GM21360 (cell line): Measurements from ENCODE around the gene HEYL.

Experiments used
- ATAC-seq: cut with Tn5 transposase; IDR thresholded peaks from one replicate; pipeline ENCODE4 v1.9.1; 2021; ENCODE audit warnings: mild to moderate bottlenecking, moderate library complexity; ENCODE audit not compliant: unreplicated experiment

Gene HEYL

DNA sequence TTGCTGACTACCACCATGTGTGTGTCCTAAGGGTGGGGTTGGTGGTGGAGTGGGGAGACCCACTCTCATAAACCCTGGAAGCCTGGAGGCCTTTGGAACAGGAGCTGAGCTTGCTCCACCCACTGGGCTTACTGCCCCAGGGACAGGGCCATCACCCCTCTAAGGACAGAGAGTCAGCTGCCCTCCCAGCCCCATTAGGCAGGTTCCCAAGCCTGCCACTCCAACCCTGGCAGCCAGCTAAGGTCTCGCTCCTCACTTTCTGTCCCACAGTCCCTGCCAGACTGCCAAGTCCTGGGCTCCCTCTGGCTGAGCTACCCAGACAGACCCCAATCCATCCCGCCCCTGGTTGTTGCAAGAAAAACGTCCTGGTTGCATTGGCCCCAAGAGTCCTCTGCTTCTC is 28.7 kb upstream of the HEYL start:
- ATAC-seq = no peak

DNA sequence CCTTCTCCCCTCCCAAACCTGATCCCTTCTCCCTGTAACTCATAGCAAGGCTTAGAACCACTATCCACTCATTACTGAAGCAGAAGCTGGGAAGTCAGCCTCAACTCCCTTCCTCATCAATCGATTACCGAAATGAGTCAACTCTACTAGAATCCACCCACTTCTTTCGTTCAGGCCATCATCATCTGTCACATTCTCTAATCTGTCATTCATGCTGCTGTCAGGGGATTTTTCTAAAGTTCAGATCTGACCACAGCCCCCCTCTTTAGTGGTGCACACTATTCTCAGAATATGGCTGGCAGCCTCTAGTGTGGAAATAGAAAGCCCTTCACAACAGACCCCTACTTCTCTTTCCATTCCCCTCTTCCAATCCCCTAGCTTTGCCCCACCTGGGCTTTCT is 27.3 kb upstream of the HEYL start:
- peak; percentile 70 for ATAC-seq

DNA sequence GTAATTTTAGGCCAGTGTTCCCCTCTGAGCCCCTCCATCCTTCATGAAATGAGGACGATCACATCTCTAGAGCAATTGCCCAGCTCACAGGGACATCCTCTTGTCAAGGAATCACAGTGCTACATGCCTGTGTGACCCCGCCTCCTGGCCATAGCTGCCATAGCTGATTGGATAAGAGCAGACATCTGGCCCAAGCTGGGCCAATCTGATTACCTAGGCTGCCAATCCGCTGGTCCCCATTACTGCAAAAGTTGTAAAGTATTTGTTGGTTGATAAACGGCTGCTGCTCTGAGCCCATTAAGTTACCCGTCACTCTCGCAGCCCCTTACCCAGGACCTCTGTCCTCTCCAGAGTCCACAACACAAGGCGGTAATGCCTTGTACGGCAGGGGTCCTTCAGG is 24.1 kb upstream of the HEYL start:
- no peak for ATAC-seq

DNA sequence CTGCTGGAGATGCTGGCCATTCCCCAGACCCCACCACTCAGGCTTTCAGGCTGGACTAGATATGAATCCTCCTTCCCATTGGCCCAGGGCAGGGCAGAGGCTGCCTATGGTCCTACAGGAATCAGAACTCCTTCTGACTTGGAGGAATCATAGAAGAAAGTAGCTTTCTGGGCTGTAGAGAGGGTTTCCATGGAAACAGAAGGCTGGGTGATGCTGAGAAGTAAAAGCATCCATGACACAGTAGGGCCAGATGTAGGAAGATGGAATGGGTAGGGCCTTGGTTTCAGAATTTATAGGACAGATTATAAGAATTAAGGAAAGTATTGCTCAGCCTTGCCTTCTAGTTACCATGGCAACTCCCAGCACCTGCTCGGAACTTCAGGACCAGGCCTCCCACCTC is 23.4 kb upstream of the HEYL start:
- ATAC-seq = no peak

DNA sequence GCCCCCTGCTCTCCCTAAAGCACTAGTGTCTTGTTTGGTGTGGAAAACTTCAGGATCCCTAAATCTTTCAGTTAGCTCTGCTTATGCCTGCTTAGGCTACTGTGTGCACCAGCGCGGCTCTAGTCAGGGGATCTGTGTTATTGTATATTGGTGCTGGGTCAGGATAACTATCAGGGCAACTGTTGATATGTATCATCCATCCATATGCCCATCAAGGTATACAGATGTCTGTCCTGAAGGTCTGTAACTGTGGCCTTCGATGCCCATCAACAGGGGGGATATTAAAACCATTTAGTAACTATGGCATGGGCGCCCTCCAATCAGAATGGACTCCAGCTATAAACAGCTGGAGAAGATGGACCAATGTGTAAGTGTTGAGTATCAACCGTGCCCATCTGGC is 20.1 kb upstream of the HEYL start:
- no peak for ATAC-seq

DNA sequence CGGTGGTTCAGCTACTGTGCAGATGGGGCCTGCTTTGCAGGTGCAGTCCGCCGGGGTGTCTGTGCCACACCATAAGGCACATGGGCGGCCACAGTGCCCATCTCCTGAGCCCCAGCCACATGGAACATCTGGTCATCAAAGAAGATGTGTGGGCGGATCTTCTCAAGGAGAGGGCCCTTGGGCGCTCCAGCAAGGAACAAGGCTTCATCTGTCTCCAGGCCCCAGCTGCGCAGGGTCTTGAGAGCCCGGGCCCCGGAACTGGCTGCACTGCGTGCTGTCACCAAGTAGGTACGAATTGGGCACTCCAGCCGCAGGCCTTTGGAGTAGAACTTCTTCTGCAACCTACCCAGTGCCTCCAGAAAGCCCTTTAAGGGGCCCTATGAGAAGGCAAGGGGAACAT is 19.7 kb upstream of the HEYL start:
- no peak for ATAC-seq

DNA sequence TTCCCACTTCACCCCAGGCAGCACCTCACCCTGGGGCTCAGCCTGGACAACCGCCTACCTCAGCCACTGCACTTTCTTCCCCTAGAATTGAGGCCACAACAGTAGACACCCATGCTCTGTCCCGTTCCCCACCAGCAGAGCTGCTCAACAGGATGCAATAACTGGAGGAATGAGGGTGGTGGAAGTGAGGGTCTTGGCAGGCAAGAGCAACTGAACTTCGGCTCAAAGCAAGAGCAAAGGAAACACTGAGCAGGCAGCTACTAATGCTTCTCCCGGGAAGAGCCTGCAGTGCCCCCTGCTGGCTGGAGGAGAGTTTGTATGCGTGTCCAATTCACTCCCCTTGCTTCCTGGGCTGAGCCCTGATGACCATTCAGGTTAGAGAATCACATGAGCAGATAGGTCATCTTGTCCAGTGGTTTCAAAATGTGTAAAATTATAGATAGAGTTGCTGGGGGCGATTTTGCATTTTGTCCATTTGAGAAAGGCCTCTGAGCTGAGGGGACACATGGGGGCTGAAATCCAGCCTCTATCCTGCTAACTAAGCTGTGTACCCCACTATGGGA is 18.6 kb upstream of the HEYL start:
- no peak for ATAC-seq

DNA sequence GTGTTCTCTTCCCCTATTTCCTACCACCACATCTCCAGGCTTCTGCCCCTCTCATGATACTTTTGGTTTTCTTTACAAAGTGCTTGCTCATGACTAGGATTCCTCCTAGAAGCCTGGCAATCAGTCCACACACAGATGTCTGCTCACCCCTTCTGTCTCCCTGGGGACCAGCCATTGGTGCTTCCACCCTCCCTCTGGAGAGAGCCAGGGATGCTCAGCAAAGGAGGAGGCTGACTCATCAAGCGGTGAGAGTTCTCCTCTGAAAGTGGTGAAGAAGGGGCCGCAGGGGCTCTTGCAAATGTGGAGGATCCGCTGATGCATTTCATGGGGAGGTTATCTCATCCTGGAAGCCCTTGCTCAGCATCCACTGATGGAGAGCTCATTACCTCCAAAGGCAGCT is 18.0 kb upstream of the HEYL start:
- ATAC-seq = no peak

DNA sequence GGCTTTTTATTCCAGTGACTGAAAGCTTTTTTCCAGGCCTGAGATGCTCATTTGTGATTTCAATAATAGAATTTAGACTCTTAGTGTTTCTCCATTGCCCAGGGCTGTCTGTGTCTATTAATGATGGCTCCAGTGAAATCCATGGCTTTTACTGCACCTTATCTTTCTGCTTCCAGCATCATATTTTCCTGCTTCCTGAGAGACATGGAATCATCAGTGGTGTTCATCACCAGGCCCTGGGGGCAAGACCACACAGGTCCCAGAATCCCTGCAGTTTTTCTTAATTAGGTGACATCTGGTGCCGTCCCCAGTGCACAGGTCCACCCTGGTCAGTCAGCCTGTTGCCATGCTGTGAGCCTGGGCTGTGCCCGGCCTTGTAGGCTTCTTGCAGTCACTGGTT is 16.9 kb upstream of the HEYL start:
- no peak for ATAC-seq

DNA sequence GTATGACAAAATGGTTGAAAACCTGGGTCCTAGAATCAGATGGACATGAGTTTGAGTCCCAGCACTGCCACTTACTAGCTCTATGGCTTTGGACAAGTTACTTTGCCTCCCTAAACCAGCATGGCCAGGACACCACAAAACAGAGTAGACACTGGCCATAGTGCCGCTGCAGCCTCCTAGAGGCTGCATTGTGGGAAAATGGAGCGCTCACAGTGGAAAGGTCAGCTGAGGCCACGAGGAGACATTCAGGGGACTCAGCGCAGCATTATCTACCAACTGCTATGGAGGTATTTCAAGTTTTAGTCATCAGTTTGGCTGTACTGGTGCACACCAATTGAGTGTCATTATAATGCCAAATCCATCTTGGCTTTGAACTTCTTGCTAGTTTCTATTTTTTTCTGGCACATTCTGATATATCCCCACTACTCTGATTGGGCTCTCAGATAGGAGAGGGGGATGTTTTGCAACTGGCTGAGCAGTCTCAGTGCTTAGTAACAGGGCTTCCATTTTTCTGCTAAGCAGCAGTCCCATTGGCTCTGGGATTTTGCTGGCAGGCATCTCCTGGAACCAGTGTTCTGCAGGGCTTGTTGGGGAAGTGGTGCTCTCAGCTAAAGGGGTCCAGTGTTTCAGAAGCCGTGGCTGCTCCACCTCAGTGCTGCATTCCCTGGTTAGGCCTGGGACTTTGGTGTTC is 16.3 kb upstream of the HEYL start:
- ATAC-seq = no peak

DNA sequence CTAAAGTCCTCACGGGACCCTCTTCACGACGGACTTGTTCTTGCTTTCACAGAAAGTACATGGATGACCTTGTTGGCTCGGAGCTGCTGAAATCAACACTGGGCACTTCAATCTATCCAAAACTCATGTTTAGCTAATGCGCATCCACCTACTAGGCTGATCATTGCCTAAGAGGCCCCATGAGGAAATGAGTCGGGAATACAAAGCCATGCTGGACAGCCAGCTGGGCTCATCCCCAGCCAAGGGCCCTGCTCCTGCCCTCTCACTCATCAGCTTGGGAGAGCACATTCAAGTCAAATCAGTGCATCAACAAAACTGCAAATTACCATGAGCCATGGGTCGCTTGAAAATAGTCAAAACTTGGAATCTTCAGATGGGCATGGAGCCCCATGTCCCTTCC is 14.8 kb upstream of the HEYL start:
- no peak for ATAC-seq

DNA sequence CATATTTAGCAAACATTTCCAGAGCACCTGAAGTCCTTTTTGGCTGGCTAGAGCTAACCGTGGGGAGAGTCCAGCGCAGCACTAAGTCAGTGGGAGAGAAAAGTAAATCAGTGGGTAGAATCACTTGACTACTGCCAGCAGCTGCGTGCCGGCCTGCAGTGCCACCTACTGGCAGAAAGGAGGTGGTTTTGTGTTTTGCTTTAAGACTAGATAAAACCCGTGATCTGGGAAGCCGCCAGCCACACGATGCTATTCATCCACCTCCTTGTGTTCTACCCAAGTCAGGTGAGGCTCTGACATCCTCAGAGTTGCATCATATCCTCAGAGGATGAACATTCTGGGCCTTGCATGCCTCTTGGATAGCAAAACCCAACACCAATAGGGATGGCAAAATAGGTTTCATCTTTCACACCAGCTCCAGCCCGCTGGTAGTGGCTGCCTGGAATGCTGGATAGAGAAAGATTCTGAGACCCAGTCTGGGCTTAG is 14.1 kb upstream of the HEYL start:
- ATAC-seq = no peak

DNA sequence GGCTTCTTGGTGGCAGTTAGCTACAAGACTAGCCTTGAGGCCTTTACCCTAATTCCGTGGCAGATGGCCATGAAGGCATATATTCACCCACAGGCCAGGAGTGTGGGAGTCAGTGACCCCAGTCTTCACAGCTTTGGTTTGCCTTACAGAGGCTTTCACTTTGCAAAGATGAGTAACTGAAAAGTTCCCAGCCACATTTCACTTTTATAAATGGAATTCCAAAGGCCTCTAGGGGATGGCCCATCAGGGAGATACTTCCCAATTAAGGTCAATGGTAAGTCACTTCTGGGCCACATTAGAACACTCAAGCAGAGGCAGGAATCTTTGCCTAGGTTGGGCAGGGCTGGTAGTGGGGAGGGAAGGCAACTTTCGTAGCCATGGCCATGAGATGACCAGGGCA is 13.1 kb upstream of the HEYL start:
- ATAC-seq = no peak

DNA sequence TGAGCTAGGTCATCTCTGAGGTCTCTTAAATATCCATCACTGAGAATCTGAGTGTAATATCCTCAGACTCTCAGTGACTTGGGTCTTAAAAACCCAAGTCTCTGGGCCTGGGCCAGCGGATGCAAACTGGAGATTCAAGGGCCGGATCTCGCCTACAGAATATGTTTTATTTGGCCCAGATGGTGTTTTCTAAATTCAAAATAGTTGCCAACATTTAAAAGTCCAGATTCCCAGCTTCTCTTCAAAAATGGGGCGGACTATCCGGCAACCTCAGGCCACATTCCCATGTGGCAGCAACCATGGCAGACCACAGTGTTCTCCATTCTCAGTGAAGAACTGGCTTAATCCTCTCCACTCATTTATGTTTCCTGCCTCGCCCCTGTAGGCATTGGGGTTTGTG is 12.7 kb upstream of the HEYL start:
- no peak for ATAC-seq

DNA sequence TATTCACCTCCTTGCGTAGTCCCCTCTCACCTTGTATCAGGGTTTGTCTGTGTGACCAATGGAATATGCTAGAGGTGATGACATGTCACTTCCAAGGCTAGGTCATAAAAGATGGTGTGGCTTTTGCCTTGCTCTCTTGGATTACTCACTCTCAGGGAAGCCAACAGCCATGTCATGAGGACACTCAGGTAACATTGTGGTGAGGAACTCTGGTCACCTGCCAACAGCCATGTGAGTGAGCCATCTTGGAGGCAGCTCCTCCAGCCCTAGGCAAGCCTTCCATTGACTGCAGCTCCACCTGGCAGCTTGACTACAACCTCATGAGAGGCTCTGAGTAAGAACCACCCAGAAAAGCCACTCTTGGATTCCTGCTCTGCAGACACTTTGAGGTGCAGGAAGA is 11.0 kb upstream of the HEYL start:
- ATAC-seq = no peak

DNA sequence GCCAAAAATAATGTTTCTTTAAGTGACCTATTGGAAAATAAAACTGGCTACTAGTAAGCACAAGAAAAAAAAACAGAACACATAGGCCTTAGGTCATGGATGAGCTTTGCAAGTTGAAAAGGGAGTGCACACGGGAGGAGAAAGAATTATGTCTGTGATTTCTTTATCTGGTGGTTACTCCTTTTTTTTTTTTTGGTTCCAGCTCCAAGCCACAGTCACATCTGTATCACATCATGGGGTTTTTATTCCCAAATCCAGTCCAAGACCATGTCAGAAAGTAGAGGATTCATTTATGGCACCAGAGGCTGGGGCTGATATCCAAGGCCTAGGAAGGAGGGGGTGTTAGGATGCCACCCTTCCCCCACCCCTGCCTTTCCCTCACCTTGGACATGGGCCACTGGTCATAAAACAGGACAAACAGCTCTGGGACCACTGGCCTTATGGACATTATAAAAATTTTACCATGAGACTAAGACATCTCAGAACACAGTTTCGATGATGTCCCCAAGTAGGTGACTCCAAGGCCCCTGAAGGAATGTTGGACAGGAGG is 10.3 kb upstream of the HEYL start:
- ATAC-seq = no peak

DNA sequence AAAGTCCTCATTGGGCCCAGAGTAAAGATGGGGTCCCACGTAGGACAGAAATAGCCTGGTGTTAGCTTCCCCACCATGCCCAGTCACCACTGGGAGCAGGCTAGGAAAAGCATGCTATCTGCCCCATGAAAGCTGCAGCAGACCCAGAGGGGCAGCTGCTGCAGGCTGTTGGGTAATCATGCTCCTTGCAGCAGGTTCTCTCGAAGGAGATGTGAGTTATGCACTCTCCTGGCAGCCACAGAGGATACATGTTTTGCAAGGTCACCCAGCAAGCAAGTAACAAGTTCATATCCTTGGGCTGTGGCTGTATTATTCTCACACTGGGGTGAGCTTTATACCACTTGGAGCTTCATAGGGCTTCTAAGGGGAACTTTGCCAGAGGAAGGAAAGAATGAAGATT is 9.1 kb upstream of the HEYL start:
- ATAC-seq = no peak

DNA sequence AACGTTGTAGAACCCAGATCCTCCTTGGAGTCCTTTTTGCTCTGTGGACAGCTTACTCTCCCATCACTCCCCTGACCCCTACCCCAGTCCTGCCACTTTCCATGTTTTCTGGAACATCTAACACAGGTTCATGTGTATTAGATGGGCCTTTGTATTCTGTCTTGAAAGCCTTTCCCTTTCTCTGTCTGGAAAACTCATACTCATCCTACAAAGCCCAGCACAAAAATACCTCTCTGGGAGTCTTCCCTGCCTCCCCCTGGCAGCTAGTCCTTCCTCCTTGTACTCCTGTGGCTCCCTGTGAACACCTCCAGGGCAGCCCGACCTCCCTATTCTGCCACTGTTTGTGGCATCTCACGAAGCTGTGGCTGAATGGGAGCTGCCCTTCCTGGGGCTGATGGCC is 7.8 kb upstream of the HEYL start:
- no peak for ATAC-seq

DNA sequence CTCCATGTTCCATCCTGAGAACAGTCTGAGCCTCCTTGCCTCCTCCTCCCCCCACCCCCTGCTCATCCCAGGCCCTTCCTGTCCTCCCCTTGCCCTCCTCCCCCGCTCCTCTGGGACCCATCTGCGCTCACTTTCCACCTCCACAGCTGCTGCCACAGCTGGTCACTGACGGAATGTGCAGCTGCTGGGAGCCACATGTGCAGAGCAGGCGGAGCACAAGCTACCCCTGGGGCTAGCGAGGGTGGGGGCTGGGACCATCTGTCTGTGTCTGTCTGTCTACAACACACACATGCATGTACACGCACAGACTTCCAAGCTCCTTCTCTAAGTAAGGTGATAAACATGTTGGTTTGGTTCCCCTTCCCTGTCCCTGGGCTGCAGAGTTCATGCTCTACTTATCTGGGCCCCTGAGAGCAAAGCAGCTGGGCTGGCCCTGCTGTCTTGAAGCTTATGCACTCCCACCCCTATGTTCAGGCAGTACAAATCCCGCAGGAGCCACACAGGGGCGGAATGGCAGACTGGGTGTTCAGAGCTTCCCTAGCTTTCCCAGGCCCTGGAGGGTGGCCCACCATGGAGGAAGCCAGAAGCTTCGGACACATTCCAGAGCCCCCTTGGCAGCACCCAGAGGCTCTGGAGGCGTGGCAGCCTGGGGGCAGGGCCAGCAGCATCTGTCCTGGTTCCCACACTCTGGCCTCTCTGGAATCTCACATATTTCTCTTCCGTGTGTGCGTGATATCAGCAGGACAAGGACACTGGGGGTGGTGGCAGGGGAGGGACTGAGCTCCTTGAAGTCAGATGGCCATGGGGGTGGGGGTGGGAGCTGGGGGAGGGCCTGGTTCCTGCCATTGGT is 7.0 kb upstream of the HEYL start:
- no peak for ATAC-seq

DNA sequence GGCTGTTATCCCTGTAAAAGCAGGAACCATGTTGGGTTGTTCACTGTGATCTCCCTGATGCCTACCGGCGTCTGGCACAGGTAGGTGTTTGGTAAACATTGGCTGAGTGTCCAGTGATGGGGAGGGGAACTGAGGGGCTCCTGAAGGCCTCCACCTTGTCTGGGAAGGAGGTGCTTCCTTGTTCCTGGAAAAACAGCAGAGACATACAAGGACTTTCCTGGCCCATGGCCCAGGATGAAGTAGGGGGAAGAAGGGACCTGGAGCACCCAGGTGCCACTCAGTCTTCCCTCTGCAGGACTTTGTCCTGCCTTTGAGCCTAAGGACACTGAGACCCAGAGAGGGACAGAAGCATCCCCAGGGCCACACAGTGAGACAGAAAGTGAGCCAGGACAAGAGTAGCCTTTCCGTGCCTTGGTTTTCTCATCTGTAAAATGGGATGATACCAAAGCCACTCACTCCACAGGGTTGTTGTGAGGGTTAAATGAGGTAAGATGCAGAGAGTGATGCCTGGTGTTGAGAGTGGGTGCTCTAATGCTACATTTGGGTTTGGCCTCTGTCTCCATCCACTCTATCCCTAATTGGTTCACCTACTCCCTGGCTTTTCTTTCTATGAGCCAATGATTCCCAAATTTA is 6.1 kb upstream of the HEYL start:
- no peak for ATAC-seq

DNA sequence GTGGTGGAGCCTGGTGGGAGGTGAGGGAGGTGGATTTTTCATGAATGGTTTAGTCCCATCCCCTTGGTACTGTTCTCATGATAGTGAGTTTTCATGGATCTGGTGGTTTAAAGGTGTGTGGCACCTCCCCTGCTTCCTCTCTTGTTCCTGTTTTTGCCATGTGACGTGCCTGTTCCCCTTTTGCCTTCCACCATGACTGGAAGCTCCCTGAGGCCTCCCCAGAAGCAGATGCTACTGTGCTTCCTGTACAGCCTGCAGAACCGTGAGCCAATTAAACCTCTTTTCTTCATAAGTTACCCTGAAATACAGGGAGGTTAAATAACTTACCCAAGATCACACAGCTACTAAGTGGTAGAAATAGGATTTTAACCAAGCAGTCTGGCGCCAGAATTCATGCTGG is 4.3 kb upstream of the HEYL start:
- no peak for ATAC-seq
